OCI-LY7 (cell line): ENCODE results near the gene PIP5K1C. TPM values are rescaled to one million over a fixed set of nuclear protein-coding genes. Genes with fewer than 3 reads are reported as not detected.

Experiments used
- BruUV-seq: library from RNA; stranded (reverse); fragments of 400-500 nt; replicated peaks from 2 replicates; lab custom pipeline; 2021; lab: Mats Ljungman, UMichigan
- CTCF ChIA-PET: fragments of 300-600 bp; sonication (Branson Sonifier 250); formaldehyde crosslinking; loops from one replicate; lab custom pipeline; 2022; ENCODE audit warnings: antibody characterized with exemption; ENCODE audit not compliant: unreplicated experiment; lab: Charles Lee
- POLR2A ChIA-PET: fragments of 300-600 bp; sonication (Branson Sonifier 250); formaldehyde crosslinking; loops from one replicate; lab custom pipeline; 2022; ENCODE audit warnings: antibody characterized with exemption; lab: Charles Lee
- DNase-seq: peaks from one replicate; pipeline ENCODE4 v3.0.0-alpha.2; 2015; ENCODE audit warnings: low spot score
- H2AFZ ChIP-seq: fragments of 200-600 bp; sonication (generic), shearing (Covaris generic); 2 replicates; pipeline ENCODE4 v1.6.1; 2014; ENCODE audit warnings: mild to moderate bottlenecking, antibody characterized with exemption, low read length, moderate library complexity
- H3K27ac ChIP-seq: fragments of 200-600 bp; sonication (generic); 2 replicates; pipeline ENCODE4 v1.5.1; 2014; ENCODE audit warnings: mixed run types, low read depth, mild to moderate bottlenecking, moderate library complexity, low read length, inconsistent platforms; ENCODE audit not compliant: poor library complexity, severe bottlenecking
- H3K36me3 ChIP-seq: fragments of 200-600 bp; sonication (generic); 2 replicates; pipeline ENCODE4 v1.6.1; 2014; ENCODE audit warnings: mild to moderate bottlenecking, antibody characterized with exemption, low read length, moderate library complexity, mixed read lengths; ENCODE audit not compliant: insufficient read depth
- H3K4me1 ChIP-seq: fragments of 200-600 bp; sonication (generic); 2 replicates; pipeline ENCODE4 v1.5.1; 2014; ENCODE audit warnings: mild to moderate bottlenecking, low read length; ENCODE audit not compliant: insufficient read depth, poor library complexity, severe bottlenecking
- H3K4me2 ChIP-seq: fragments of 200-600 bp; sonication (generic); 2 replicates; pipeline ENCODE4 v1.6.1; 2014; ENCODE audit warnings: mild to moderate bottlenecking, low read length
- H3K4me3 ChIP-seq: fragments of 200-600 bp; sonication (generic); 2 replicates; pipeline ENCODE4 v1.5.1; 2014; ENCODE audit warnings: mild to moderate bottlenecking, low read depth, low read length; ENCODE audit not compliant: poor library complexity, severe bottlenecking
- H3K79me2 ChIP-seq: fragments of 200-600 bp; sonication (generic); 2 replicates; pipeline ENCODE4 v1.6.1; 2016; ENCODE audit warnings: low read depth, mild to moderate bottlenecking, low read length, moderate library complexity, mixed read lengths; ENCODE audit not compliant: insufficient read depth
- H3K9me2 ChIP-seq: fragments of 200-600 bp; sonication (generic); 2 replicates; pipeline ENCODE4 v1.6.1; 2016; ENCODE audit warnings: mild to moderate bottlenecking, low read length, mixed read lengths; ENCODE audit not compliant: insufficient read depth
- H3K9me3 ChIP-seq: fragments of 200-600 bp; sonication (generic); 2 replicates; pipeline ENCODE4 v1.6.1; 2014; ENCODE audit warnings: mild to moderate bottlenecking, mixed run types, low read length, mixed read lengths
- H4K20me1 ChIP-seq: fragments of 200-600 bp; sonication (generic); 2 replicates; pipeline ENCODE4 v1.6.1; 2014; ENCODE audit warnings: mild to moderate bottlenecking, antibody characterized with exemption, low read length, moderate library complexity, mixed read lengths; ENCODE audit not compliant: insufficient read depth
- CTCF ChIP-seq: fragments of 200-600 bp; sonication (generic); conservative IDR thresholded peaks from 2 replicates; pipeline ENCODE4 v1.5.1; 2014; ENCODE audit warnings: mild to moderate bottlenecking, antibody characterized with exemption, low read length, moderate library complexity, mixed read lengths
- EZH2phosphoT487 ChIP-seq: fragments of 200-600 bp; sonication (generic); IDR thresholded peaks from 2 replicates; pipeline ENCODE4 v1.6.1; 2018; ENCODE audit warnings: low read depth, borderline replicate concordance, mild to moderate bottlenecking, mixed run types, antibody characterized with exemption, low read length, moderate library complexity, mixed read lengths
- intact Hi-C: fragments of 100-400 bp; cut with micrococcal nuclease; formaldehyde crosslinking; loops from one replicate; pipeline ENCODE4 v1.10.0; 2022; ENCODE audit not compliant: unreplicated experiment
- total RNA-seq, 2 experiments: library from RNA; depleted of rRNA in 1 of 2; stranded (reverse); fragments of >200 nt in 1 of 2; shearing (Covaris generic) in 1 of 2; gene quantifications; 2 replicates each; pipeline ENCODE4 v1.2.3, GENCODE V29; 2014 to 2022

The PIP5K1C gene
- total RNA-seq, 2 experiments from 2014 or later: 7.6 to 15.1 TPM

DNA sequence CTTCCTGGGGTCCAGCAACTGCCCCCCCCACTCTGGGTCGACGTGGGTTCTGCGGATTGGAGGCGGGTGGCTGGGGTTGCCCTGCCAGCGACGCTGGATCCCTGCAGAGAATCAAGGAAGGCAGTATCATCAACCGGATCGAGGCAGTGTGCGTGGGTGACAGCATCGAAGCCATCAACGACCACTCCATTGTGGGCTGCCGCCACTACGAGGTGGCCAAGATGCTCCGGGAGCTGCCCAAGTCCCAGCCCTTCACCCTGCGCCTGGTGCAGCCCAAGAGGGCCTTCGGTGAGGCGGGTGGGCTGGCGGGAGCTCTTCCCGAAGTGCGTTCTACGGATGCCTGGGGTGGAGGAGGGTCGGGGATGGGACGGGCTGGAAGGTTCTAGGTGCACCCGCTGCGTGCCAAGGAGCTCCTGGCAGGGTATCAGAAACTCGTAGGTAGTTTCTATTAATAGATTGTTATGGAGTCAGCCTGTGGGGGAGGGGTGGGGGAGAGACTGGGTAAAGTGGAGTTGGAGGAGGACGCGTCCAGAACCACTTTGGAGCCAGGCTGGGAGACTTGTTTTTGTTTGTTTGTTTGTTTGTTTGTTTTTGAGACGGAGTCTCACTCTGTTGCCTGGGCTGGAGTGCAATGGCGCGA lies 113.4 kb downstream of the PIP5K1C start:
- POLR2A ChIA-PET: no interaction called here
- Histone ChIP-seq H3K4me1 (no peaks in the 10 kb centered on the region), H3K27ac (no peak overlapping the region), H3K4me3 (no peak overlapping the region), H3K9me2 (no peaks in the 10 kb centered on the region), H3K36me3 (no peaks in the 10 kb centered on the region), H3K4me2 (no peak overlapping the region), H3K79me2 (no peaks in the 10 kb centered on the region), H4K20me1 (no peaks in the 10 kb centered on the region), H3K9me3 (no peaks in the 10 kb centered on the region; the same call in 1 of the 2 replicates), H2AFZ (no peak overlapping the region)
- TF ChIP-seq EZH2phosphoT487 (no peak), CTCF (no peak)
- CTCF ChIA-PET: interaction anchor here (0.6 kb wide), 1 partner anchor 32 kb away, joined by 4 read pairs; no protein-coding TSS in a partner anchor
- no TSS peak for BruUV-seq
- no peak for DNase-seq
- intact Hi-C loops: no loop called here

DNA sequence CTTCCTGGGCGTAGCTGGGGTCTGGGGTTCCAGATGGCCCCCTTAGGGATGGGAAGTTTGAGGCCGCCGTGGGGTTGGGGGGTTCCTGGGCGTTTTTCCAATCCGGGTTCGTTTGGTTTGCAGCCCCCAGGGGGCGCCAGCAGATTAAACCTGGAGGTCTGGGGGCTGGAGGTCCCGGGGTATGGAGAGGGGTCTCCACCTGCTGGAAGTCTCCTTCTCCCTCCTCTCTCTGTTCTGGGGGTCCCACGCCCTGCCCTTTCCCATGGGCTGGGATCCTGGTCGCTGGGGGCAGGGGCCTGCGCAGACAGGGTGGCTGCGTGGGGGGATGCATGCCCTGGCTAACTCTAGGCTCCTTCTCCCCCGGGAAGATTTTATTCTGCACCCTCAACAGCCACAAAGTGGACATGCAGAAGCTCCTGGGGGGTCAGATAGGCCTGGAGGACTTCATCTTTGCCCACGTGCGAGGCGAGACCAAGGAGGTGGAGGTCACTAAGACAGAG lies 114.1 kb downstream of the PIP5K1C start:
- ChIA-PET POLR2A (no interaction called here), CTCF (interaction anchor here (0.6 kb wide), 1 partner anchor 32 kb away, joined by 4 read pairs; no protein-coding TSS in a partner anchor)
- H3K9me3 ChIP-seq: no peaks in the 10 kb centered on the region
- H3K27ac ChIP-seq: no peak overlapping the region
- no peak overlapping the region for H2AFZ ChIP-seq
- no peaks in the 10 kb centered on the region for H4K20me1 ChIP-seq
- intact Hi-C loops: no loop called here
- peak; percentile 30 for DNase-seq
- H3K4me1 ChIP-seq: no peaks in the 10 kb centered on the region
- no peak overlapping the region for H3K4me3 ChIP-seq
- BruUV-seq: no TSS peak
- H3K9me2 ChIP-seq: no peaks in the 10 kb centered on the region
- no peaks in the 10 kb centered on the region for H3K36me3 ChIP-seq
- no peak for TF ChIP-seq EZH2phosphoT487
- TF ChIP-seq CTCF: peak; percentile 80
- no peaks in the 10 kb centered on the region for H3K79me2 ChIP-seq
- no peak overlapping the region for H3K4me2 ChIP-seq
